GM18505 (cell line): Measurements from ENCODE around the gene ZNF532.

Source experiments
- ATAC-seq: cut with Tn5 transposase; IDR thresholded peaks from one replicate; pipeline ENCODE4 v1.9.1; 2021; ENCODE audit not compliant: unreplicated experiment
- POLR2A ChIP-seq: IDR thresholded peaks from 4 replicates; pipeline ENCODE4 v1.6.1; 2011; ENCODE audit warnings: borderline replicate concordance; ENCODE audit not compliant: insufficient read depth, insufficient read length; ENCODE audit errors: extremely low read depth

Gene ZNF532

DNA sequence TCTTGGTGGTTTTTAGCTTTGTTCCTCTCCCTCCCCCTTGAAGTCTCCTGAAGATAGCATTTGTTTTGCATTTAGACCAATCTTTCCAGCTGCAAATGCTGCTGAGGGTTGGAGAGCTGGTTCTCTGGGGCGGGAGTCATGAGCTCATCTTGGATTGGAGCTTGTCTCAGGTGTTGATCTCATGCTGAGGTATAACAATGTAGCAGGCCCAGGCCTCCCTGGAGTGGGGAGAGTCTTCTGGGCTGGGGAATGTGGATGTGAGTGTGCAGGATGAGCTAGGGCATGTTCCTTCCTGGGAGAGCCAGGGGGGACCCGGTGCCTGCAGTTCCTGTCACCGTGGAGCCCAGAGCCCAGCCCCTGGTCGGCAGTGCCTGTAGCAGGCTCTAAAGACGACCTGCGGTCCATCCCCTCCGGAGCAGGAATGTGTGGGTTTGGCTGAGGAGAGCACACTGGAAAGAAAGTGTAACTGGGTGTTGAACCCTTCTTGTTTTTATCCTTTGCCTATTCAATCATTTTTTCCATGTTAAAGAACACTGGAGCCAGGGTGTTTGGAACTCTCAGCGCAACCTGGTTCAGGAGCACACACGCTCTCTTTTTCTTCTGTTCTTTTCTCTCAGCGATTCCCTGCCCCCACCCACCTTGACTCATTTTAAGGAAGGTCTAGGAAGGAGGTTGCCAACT is 2.7 kb downstream of the ZNF532 start:
- ATAC-seq, result no peak
- TF ChIP-seq POLR2A, result no peak

DNA sequence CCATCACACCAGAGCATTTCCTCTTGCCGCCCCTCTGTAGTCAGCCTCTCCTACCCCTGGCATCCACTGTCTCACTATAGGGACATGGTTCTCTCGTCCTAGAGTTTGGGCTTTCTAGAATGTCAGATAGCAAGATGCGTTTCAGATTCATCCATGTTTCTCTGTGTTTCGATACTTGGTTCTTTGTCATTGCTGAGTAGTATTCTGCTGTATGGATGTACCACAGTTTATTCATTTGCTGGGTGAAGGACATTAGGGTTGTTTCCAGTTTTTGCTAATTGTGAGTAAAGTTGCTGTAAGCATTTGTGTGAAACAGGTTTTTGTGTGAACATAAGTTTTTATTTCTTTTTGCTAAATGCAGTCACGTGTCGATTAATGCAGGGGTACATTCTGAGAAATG is 3.8 kb downstream of the ZNF532 start:
- no peak for TF ChIP-seq POLR2A
- no peak for ATAC-seq

DNA sequence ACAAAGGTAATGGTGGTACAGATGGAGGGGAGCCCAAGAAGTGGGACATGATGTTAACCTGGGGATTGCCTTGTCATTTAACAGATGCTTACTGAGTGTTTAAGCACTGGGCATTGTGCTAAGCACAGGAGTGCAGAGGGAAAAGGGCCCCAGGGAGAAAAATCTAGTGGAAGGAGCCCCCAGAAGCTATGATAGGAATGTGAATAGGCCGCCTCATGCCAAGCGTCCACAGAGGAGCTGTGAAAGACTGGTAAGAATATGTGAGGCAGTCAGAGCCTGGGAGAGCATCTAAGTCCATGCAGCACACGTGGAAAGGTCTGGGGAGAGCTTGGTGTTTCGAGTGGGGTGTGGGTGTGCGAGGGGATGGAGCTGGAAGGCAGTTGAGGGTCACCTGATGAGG is 5.5 kb downstream of the ZNF532 start:
- ATAC-seq, result no peak
- TF ChIP-seq POLR2A, result no peak

DNA sequence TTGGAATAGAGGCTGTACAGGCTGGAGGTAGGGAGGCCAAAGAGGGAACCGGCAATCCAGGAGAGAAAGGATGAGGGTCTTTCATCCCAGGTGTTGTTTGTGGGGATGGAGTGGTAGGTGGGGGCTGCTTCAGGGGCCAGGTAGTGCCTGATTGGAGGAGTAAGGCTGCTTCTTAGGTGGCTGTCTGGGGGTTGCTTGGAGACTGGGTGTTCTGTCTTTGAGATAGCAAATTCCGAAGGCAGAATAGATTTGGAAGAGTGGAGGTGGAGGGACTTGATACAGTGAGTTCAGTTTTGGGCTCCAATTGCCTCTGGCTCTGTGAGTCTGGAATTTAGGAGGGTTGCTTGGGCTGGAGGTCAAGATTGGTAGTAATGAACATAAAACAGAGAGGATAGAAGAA is 5.9 kb downstream of the ZNF532 start:
- no peak for ATAC-seq
- TF ChIP-seq POLR2A, result no peak

DNA sequence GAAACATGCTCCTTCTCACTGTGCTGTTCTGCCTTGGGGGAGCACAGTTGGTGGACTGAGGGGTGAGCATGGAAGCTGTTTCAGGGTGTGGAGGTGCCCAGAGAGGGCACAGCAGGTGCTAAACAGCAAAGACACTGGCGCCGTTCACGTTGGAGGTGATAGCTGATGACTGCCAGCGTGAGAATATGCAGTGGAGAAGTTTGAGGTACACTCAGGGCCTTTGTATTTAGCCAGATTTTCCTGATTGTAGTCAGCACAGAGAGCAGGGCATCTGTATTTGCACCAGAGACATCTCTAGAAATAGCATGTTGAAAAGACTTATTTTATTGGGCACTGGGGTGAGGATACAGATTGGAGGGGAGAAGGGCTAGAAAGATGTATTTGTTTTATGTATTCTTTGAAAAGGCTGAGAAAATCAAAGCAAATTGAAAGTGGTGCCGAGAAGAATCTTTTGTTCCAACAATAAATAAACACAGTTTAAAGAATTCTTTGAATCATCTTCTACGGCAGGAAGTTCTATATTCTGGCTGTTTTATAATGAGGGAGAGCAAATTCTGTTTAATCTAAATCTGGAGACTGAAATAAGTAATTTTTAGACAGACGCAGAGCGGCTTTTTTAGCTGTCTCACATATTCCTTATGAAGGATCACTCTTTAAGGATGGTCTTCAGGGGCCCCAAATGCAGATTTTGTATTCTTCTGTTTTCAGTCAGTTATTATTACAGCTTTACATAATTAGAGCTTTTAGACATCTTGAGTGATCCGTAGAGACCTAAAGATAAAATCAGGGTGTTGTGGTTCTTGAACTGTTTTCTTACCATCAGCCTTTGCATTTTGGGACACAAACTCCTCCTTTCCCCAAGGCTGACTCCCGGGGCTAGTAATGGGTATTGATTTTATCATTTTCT is 7.1 kb downstream of the ZNF532 start:
- TF ChIP-seq POLR2A, result no peak

DNA sequence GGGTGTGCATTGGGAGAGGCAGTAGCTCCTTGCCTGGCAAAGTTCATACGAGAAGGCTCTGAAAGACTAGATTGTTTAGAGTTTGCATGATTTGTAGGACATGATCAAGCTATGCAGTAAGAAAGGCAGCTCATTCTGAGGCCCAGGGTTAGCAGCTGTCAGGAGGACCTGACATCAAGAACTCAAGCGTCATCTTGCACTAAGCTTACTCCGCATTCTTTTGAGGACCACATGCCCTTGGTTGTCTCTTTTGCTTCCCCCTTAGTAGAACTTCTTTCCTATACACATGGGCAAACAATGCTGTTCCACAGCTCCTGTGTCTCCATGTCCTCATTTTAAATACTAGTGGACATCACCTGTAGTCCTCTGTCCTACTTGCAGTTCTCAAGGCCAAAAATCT is 14.0 kb downstream of the ZNF532 start:
- TF ChIP-seq POLR2A, result no peak
- no peak for ATAC-seq

More for the DNA sequence above, 7.1 kb downstream of the ZNF532 start:
- ATAC-seq, result no peak

DNA sequence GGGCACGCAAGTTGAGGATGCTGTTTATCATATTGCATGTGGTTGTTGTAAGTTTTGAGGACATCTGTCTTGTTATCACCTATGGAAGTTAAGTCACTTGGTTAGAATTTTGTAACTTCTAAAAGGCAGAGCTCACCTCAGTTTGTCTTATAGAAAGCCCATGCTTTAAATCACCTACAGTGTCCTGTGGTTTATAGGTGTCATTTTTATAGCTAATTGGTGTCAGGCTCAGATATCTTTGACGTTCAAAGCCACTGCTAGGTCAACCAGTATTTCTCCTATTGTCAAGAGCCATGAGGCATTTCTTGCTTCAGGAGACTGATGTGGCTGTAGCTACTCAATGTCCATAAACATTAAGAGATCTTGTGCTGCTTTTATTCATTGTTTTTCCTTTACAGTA is 16.8 kb downstream of the ZNF532 start:
- no peak for TF ChIP-seq POLR2A
- ATAC-seq, result no peak

DNA sequence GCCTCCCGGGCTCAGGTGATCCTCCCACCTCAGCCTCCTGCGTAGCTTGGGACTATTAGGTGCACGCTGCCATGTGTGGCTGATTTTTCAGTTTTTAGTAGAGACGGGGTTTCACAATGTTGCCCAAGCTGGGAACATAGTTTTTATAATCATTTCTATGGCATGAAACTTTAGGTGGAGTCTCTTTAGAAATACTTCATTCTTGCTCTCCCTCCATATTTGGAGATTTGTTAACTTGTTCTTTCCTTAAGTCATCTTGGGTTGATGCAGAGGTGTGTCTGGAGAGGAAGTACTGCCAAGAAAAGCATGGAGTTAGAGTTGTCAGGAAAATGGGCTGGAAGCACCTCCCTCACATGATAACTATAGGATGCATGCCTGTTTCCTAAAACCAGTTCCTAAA is 17.4 kb downstream of the ZNF532 start:
- no peak for ATAC-seq
- TF ChIP-seq POLR2A, result no peak

DNA sequence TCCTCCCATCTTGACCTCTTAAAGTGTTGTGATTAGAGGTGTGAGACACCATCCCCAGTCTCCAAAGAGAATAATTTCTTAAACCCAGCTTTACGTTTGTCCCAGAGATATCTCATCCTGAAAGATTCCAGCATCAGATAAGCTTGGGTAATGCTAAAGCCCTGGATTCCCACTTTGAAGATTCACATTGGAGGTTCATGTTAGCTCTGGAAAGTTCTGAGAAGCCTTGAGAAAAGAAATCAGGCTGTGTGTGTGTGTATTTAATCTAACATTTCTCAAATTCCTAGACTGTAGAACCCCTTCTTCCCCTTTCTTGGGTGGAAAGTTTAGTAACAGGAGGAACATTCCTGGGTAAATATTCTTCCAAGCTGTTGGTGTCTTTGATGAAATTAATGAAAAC is 18.0 kb downstream of the ZNF532 start:
- TF ChIP-seq POLR2A, result no peak
- ATAC-seq, result no peak

DNA sequence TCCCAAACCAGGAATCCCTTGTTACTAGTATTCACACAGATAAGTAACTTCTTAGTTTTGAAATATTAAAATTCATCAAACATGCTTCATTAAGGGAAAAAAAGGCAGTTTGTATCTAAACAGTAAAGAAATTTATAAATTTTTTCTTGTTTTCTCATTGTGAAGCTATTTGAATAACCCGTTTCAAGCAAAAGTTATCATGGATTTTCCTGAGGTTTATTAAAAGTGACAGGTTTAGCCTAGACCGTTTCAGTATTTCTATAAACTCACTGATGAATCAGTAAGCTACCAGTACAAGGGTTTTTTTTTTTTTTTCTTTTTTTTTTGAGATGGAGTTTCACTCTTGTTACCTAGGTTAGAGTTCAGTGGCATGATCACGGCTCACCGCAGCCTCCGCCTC is 20.0 kb downstream of the ZNF532 start:
- no peak for ATAC-seq
- no peak for TF ChIP-seq POLR2A

DNA sequence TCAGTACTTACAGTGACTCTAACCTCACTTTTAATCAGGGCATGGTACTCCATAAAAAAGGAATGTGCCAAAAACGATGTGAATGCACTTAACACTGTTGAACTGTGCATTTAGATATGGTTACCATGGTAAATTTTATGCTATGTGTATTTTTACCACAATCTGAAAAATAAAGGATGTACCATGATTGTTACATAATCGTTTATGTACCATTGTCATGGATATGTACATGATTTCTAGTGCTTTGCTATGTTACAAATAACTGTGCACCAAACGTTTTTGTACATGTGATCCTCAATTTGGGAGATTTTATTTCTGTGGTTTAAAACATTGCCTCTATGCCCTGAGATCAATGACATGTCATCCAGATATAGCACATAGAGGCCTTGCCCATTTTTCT is 21.8 kb downstream of the ZNF532 start:
- ATAC-seq, result no peak
- TF ChIP-seq POLR2A, result no peak

DNA sequence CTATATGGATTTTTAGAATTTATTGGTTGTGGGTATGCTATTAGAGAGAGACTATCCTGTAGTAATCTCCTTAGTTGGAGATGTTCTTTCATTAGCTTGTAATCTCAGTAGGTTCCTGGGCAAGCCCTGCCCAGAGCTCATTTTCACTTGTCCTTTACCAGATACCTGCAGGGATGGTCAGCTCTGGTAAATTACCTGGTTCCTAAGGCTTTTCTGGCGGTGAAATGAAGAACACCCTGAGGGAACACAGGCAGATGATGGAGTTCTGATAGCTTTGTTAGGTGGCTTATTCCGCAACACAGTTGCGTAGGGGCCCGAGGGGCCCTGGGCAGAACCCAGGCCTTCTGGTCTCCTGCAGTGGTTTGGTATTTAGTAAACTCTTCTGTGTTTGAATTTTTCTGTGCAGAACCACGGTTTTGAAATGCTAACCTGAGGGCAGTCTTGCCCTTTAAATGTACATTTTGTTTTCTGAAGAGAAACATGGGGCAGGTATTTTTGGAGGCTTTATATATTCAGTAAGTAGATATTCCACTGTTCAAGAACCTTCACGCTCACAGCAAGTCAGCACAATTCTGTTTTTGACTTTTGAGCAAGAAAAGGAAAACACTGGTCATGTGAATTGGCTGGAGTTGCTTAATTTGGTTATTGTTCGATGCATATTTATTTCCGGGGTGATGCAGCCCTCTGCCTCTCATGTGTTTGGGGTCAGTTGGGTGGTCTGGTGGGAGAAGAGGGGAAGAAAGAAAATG is 22.4 kb downstream of the ZNF532 start:
- ATAC-seq, result peak; percentile 32
- TF ChIP-seq POLR2A, result no peak

DNA sequence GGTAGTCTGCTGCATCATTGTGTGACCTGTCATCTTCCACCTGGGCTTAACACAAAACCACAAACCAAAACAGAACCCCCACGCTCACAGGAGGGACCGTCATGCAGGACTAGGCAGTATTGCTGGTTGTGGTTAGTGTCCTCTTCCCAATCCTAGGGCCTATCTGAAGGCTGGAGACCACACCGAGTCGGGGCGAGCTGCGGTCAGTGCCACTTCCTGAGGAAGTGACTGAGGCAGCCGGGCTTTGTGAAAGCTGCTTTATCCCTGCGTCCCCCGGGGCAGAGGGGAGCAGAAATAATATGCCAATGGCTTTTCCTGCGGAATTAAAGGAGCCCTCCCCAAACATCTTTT is 22.9 kb downstream of the ZNF532 start:
- no peak for TF ChIP-seq POLR2A
- ATAC-seq, result peak; percentile 77

DNA sequence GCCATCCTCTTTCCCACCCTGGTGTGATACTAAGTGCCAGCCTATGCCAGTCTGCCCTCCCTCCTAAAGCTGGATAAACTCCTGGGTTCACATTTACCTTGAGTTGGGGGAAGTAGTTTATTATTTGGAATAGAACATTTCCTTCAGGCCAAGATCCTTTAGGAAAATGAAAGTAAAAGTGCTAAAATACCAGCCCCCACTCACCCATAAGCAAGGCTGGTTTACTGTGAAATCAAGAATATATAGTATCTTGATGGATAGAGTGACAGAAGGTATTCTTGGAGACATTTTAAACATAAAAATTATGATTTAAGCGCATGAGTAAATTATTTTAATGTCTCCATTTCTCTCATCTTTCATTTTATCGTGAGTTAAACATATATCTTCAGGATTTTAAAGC is 27.1 kb downstream of the ZNF532 start:
- ATAC-seq, result no peak
- TF ChIP-seq POLR2A, result no peak

DNA sequence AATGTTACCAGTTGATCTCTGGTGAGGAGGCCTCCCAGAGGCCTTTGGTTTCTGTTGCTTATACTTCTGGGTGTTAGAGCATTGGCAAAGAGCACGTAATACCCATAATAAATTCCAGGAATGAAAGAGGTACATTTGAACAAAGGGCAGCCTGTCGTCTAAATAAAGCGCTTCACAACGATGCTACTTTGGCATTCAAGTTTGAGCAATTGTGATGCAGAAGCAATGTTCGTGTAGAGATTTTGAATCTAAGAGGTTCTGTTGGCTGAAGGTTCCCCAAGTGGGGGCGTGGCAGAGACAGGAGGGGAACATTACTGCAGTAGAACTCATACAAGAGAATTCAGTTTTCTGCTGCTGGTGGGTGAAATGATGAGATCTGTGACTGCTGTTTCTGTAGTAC is 27.8 kb downstream of the ZNF532 start:
- ATAC-seq, result no peak

More for the DNA sequence above, 27.8 kb downstream of the ZNF532 start:
- TF ChIP-seq POLR2A, result no peak
